H1 (cell line): ENCODE results near the gene AGT. TPM values are rescaled to one million over a fixed set of nuclear protein-coding genes. Genes with fewer than 3 reads are reported as not detected.
A peak's percentile ranks its signal among the peaks of the same experiment; 100 is the strongest.

Experiments
- CTCF ChIA-PET: fragments of 300-600 bp; sonication (Branson Sonifier 250); formaldehyde crosslinking; loops from one replicate; lab custom pipeline; 2021; ENCODE audit not compliant: partially characterized antibody; lab: Charles Lee
- POLR2A ChIA-PET: fragments of 300-600 bp; sonication (Branson Sonifier 250); formaldehyde crosslinking; loops from one replicate; lab custom pipeline; 2021; ENCODE audit warnings: inconsistent platforms; ENCODE audit not compliant: partially characterized antibody; lab: Charles Lee
- DNase-seq, 2 experiments: peaks; one replicate each; pipeline versions ENCODE4 v3.0.0 to v3.0.0-alpha.2; 2010 to 2022; ENCODE audit warnings: low spot score in 2 of 2, low read depth in 1 of 2, mixed read lengths in 1 of 2
- FAIRE-seq: peaks from 2 replicates; lab custom pipeline; 2011; peaks lifted over from hg19 to GRCh38; lab: Jason Lieb, UNC
- H2AFZ ChIP-seq: 2 replicates; pipeline ENCODE4 v1.8.1; 2012; ENCODE audit warnings: low read length, inconsistent platforms
- H2AK5ac ChIP-seq: 2 replicates; pipeline ENCODE4 v1.6.1; 2013; ENCODE audit warnings: low read depth, low read length
- H2BK120ac ChIP-seq: replicated peaks from 2 replicates; pipeline ENCODE3; 2013; ENCODE audit warnings: low read depth, low read length, inconsistent platforms
- H2BK12ac ChIP-seq: 2 replicates; pipeline ENCODE4 v1.6.1; 2013; ENCODE audit warnings: low read depth, low read length
- H2BK15ac ChIP-seq: 2 replicates; pipeline ENCODE4 v1.6.1; 2013; ENCODE audit warnings: low read length
- H2BK20ac ChIP-seq: 2 replicates; pipeline ENCODE4 v1.6.1; 2013; ENCODE audit warnings: low read length
- H2BK5ac ChIP-seq: 2 replicates; pipeline ENCODE4 v1.6.1; 2013; ENCODE audit warnings: low read depth, low read length
- H3K14ac ChIP-seq: 2 replicates; pipeline ENCODE4 v1.6.1; 2013; ENCODE audit warnings: inconsistent platforms; ENCODE audit not compliant: insufficient read length
- H3K18ac ChIP-seq: 2 replicates; pipeline ENCODE4 v1.6.1; 2013; ENCODE audit warnings: low read length; ENCODE audit errors: extremely low read depth
- H3K23ac ChIP-seq: 2 replicates; pipeline ENCODE4 v1.6.1; 2013; ENCODE audit warnings: inconsistent platforms; ENCODE audit not compliant: insufficient read length
- H3K23me2 ChIP-seq: 2 replicates; pipeline ENCODE4 v1.6.1; 2013; ENCODE audit warnings: low read depth, low read length
- H3K27ac ChIP-seq: 2 replicates; pipeline ENCODE4 v1.6.1; 2011; ENCODE audit warnings: low read depth, low read length, inconsistent platforms
- H3K27me3 ChIP-seq, 4 experiments: replicated peaks in 1 of 4; 1 replicate in 1 of 4; 2 replicates in 3 of 4; pipeline versions ENCODE4 v1.6.1 to v1.8.1; 2011 to 2013; ENCODE audit warnings: low read length in 3 of 4, mild to moderate bottlenecking in 3 of 4, inconsistent platforms in 2 of 4, mixed read lengths in 2 of 4, moderate library complexity in 1 of 4; ENCODE audit not compliant: control insufficient read depth in 3 of 4, insufficient read depth in 3 of 4; ENCODE audit errors: extremely low read depth in 1 of 4
- H3K36me3 ChIP-seq, 4 experiments: 2 replicates each; pipeline versions ENCODE4 v1.6.1 to v1.8.1; 2011 to 2013; ENCODE audit warnings: mild to moderate bottlenecking in 4 of 4, low read length in 3 of 4, moderate library complexity in 2 of 4, control low read depth in 1 of 4, inconsistent platforms in 1 of 4; ENCODE audit not compliant: insufficient read depth in 4 of 4, control insufficient read depth in 2 of 4
- H3K4ac ChIP-seq: replicated peaks from 2 replicates; pipeline ENCODE3; 2013; ENCODE audit warnings: low read length, low read depth, mixed read lengths, inconsistent platforms; ENCODE audit not compliant: insufficient read length
- H3K4me1 ChIP-seq, 4 experiments: replicated peaks in 1 of 4; 1 replicate in 1 of 4; 2 replicates in 3 of 4; pipeline versions ENCODE4 v1.6.1 to v1.8.1; 2011 to 2013; ENCODE audit warnings: low read length in 3 of 4, inconsistent platforms in 2 of 4, mixed read lengths in 1 of 4; ENCODE audit not compliant: insufficient read depth in 4 of 4, control insufficient read depth in 3 of 4
- H3K4me2 ChIP-seq, 2 experiments: 2 replicates each; pipeline versions ENCODE4 v1.6.1 to v1.8.1; 2011 to 2013; ENCODE audit warnings: low read depth in 2 of 2, low read length in 2 of 2, control low read depth in 1 of 2, inconsistent platforms in 1 of 2, mild to moderate bottlenecking in 1 of 2; ENCODE audit not compliant: insufficient read depth in 1 of 2
- H3K4me3 ChIP-seq, 4 experiments: fragments of 200-600, 300-600 bp in 1 of 4; sonication (generic), shearing (Covaris generic), sonication (Bioruptor Twin) in 1 of 4; 2 replicates each; pipeline versions ENCODE4 v1.5.1 to v1.8.1; 2011 to 2016; ENCODE audit warnings: low read length in 4 of 4, low read depth in 3 of 4, control low read depth in 2 of 4, inconsistent platforms in 2 of 4, mild to moderate bottlenecking in 2 of 4, mixed read lengths in 1 of 4, moderate library complexity in 1 of 4; ENCODE audit not compliant: insufficient read depth in 2 of 4; ENCODE audit errors: extremely low read depth in 1 of 4
- H3K56ac ChIP-seq: replicated peaks from 2 replicates; pipeline ENCODE3; 2013; ENCODE audit warnings: low read depth, mild to moderate bottlenecking, mixed read lengths, low read length, inconsistent platforms; ENCODE audit not compliant: insufficient read length
- H3K79me1 ChIP-seq: 2 replicates; pipeline ENCODE4 v1.6.1; 2013; ENCODE audit warnings: low read depth, low read length, control low read depth
- H3K79me2 ChIP-seq, 2 experiments: 2 replicates each; pipeline versions ENCODE4 v1.6.1 to v1.8.1; 2012 to 2013; ENCODE audit warnings: low read length in 2 of 2, mild to moderate bottlenecking in 2 of 2, inconsistent platforms in 1 of 2; ENCODE audit not compliant: insufficient read depth in 2 of 2, control insufficient read depth in 1 of 2
- H3K9ac ChIP-seq, 4 experiments: replicated peaks in 1 of 4; 1 replicate in 1 of 4; 2 replicates in 3 of 4; pipeline versions ENCODE4 v1.6.1 to v1.8.1; 2011 to 2013; ENCODE audit warnings: low read depth in 3 of 4, low read length in 3 of 4, control low read depth in 2 of 4, mild to moderate bottlenecking in 2 of 4, moderate library complexity in 2 of 4, inconsistent platforms in 1 of 4; ENCODE audit errors: extremely low read depth in 1 of 4
- H3K9me3 ChIP-seq, 2 experiments: 2 replicates each; pipeline versions ENCODE4 v1.6.1 to v1.8.1; 2012 to 2013; ENCODE audit warnings: mild to moderate bottlenecking in 2 of 2, moderate library complexity in 2 of 2, control low read depth in 1 of 2, inconsistent platforms in 1 of 2, low read depth in 1 of 2, low read length in 1 of 2, mixed read lengths in 1 of 2; ENCODE audit not compliant: insufficient read depth in 2 of 2
- H4K20me1 ChIP-seq, 2 experiments: replicated peaks in 1 of 2; 2 replicates each; pipeline versions ENCODE3 to v1.8.1; 2011 to 2013; ENCODE audit warnings: inconsistent platforms in 2 of 2, low read length in 2 of 2, mild to moderate bottlenecking in 1 of 2; ENCODE audit not compliant: insufficient read depth in 2 of 2, control insufficient read depth in 1 of 2
- H4K5ac ChIP-seq: 2 replicates; pipeline ENCODE4 v1.6.1; 2013; ENCODE audit warnings: low read length, low read depth, mixed read lengths, inconsistent platforms; ENCODE audit not compliant: insufficient read length
- H4K8ac ChIP-seq: 2 replicates; pipeline ENCODE4 v1.8.0; 2013; ENCODE audit warnings: mild to moderate bottlenecking, moderate library complexity, low read length, inconsistent platforms; ENCODE audit not compliant: insufficient read depth; ENCODE audit errors: extremely low read depth
- H4K91ac ChIP-seq: replicated peaks from 2 replicates; pipeline ENCODE3; 2013; ENCODE audit warnings: low read length, mixed read lengths, inconsistent platforms; ENCODE audit not compliant: insufficient read length
- ATF3 ChIP-seq: IDR thresholded peaks from 2 replicates; pipeline ENCODE4 v1.6.1; 2011; ENCODE audit warnings: low read depth, mild to moderate bottlenecking, low read length; ENCODE audit not compliant: insufficient read depth
- CHD2 ChIP-seq: IDR thresholded peaks from 2 replicates; pipeline ENCODE4 v1.6.1; 2012; ENCODE audit warnings: low read length, improper control_type of control experiment
- EZH2 ChIP-seq: fragments of 200-600 bp; sonication (generic); IDR thresholded peaks from 2 replicates; pipeline ENCODE4 v1.7.1; 2012; ENCODE audit warnings: low read depth, mild to moderate bottlenecking, moderate library complexity, low read length, inconsistent platforms; ENCODE audit not compliant: severe bottlenecking
- HDAC6 ChIP-seq: IDR thresholded peaks from one replicate; pipeline ENCODE4 v1.7.1; 2012; ENCODE audit warnings: low read depth, mild to moderate bottlenecking, inconsistent platforms, low read length, moderate library complexity
- NANOG ChIP-seq: IDR thresholded peaks from 2 replicates; pipeline ENCODE4 v1.6.1; 2011; ENCODE audit warnings: low read length, low read depth, mild to moderate bottlenecking, inconsistent platforms; ENCODE audit not compliant: insufficient read depth, poor library complexity, severe bottlenecking
- SRF ChIP-seq: IDR thresholded peaks from 2 replicates; pipeline ENCODE4 v1.6.1; 2011; ENCODE audit warnings: mild to moderate bottlenecking, low read depth, low read length, moderate library complexity
- YY1 ChIP-seq: IDR thresholded peaks from 2 replicates; pipeline ENCODE4 v1.6.1; 2011; ENCODE audit warnings: low read depth, mild to moderate bottlenecking, low read length
- ZNF274 ChIP-seq: IDR thresholded peaks from 2 replicates; pipeline ENCODE4 v1.7.0; 2012; ENCODE audit warnings: low read length, borderline replicate concordance; ENCODE audit errors: extremely low read depth
- WGBS, 2 experiments: shearing (Covaris generic) in 1 of 2; methylation state at CpG; one replicate each; pipeline versions ENCODE4 v1.1.6 to v1.1.7; 2013 to 2015; ENCODE audit warnings: low lambda C conversion rate in 2 of 2, mixed read lengths in 2 of 2, inconsistent platforms in 1 of 2, low coverage in 1 of 2, missing lambda C conversion rate in 1 of 2; ENCODE audit not compliant: insufficient replicate concordance in 2 of 2, insufficient coverage in 1 of 2, insufficient read length in 1 of 2; ENCODE audit errors: extremely low coverage in 1 of 2, missing lambda C conversion rate in 1 of 2; 5-methylcytosine and 5-hydroxymethylcytosine counted together
- polyA plus RNA-seq, 7 experiments: library from polyadenylated mRNA; depleted of rRNA in 3 of 7; stranded (reverse) in 5 of 7; unstranded in 2 of 7; fragments of >200 nt in 5 of 7; fragments of 200-250 nt in 2 of 7; gene quantifications; 1 replicate in 5 of 7; 2 replicates in 1 of 7; 4 replicates in 1 of 7; pipeline versions ENCODE4 v1.2.1 to v1.2.3, GENCODE V29; 2011 to 2013; ENCODE audit warnings: missing spikeins in 2 of 7, mixed read lengths in 2 of 7
- total RNA-seq: library from RNA; stranded (reverse); fragmentation: NEBNext Ultra II Directional; extraction: Animal tissue kit (Norgen Biotek cat#: 25700); gene quantifications from 2 replicates; pipeline ENCODE4 v1.2.1, GENCODE V29; 2021

AGT gene
- total and polyA plus RNA-seq, 2 of the 8 experiments (the other 6 are each of a cell fraction or from before 2014, with no cell fraction given): 0.20 TPM; not detected in 1

GRCh38 chr1:230761443-230762167, 47.7 kb upstream of the AGT start:
- H3K27me3 ChIP-seq: no peaks in the 10 kb centered on the region
- FAIRE-seq (no peak), DNase-seq (no peak)
- H3K4me2 ChIP-seq: no peak overlapping the region
- no peak overlapping the region for H2BK20ac ChIP-seq
- no peak overlapping the region for H4K91ac ChIP-seq
- no peak overlapping the region for H3K18ac ChIP-seq
- no peak overlapping the region for H2AFZ ChIP-seq
- H2AK5ac ChIP-seq: no peak overlapping the region
- H3K4ac ChIP-seq: no peak overlapping the region
- TF ChIP-seq ZNF274: no peak
- no peak for TF ChIP-seq CHD2
- TF ChIP-seq SRF: no peak
- TF ChIP-seq YY1: no peak
- no peak for TF ChIP-seq EZH2
- no peak for TF ChIP-seq HDAC6
- TF ChIP-seq NANOG: no peak
- no peak for TF ChIP-seq ATF3
- H3K9me3 ChIP-seq: 0 out of 4 replicates have a peak, but pooled peaks cover 0 to 3% of the 10 kb centered on the region in 2 experiments
- no peak overlapping the region for H2BK12ac ChIP-seq
- H3K79me1 ChIP-seq: no peaks in the 10 kb centered on the region
- no peak overlapping the region for H3K14ac ChIP-seq
- peaks cover 0 to 4% (median 0%) of the 10 kb centered on the region in 4 experiments; a peak in 2 of 7 replicates for H3K4me1 ChIP-seq
- CTCF ChIA-PET: interaction anchor here (0.8 to 6.2 kb wide), 11 partner anchors 9 to 47 kb away, joined by 3 to 36 read pairs (median 4); partner anchors contain the start of genes AGT and CAPN9
- no peaks in the 10 kb centered on the region for H3K23me2 ChIP-seq
- no peaks in the 10 kb centered on the region for H4K20me1 ChIP-seq
- no peak overlapping the region for H2BK5ac ChIP-seq
- 0 out of 2 replicates have a peak overlapping the region, but pooled peaks have one; percentile 36 for H4K8ac ChIP-seq
- H3K4me3 ChIP-seq: no peak overlapping the region
- H2BK120ac ChIP-seq: no peak overlapping the region
- no peak overlapping the region for H4K5ac ChIP-seq
- H3K79me2 ChIP-seq: no peaks in the 10 kb centered on the region
- no peak overlapping the region for H3K27ac ChIP-seq
- H2BK15ac ChIP-seq: no peak overlapping the region
- WGBS, 2 experiments: 87% methylated on average over 8 of the region's 8 CpGs; no CpG with 5 or more reads in 1 of the 2 experiments
- H3K36me3 ChIP-seq: no peaks in the 10 kb centered on the region
- H3K9ac ChIP-seq: no peak overlapping the region
- POLR2A ChIA-PET: interaction anchor here (1.8 kb wide), 1 partner anchor 9 kb away, joined by 3 read pairs; no protein-coding TSS in a partner anchor
- no peak overlapping the region for H3K23ac ChIP-seq
- no peak overlapping the region for H3K56ac ChIP-seq
